Activated CD4-positive, alpha-beta T cell treated with anti-CD3 and anti-CD28 coated beads for 1 hour (primary cell): ENCODE results near the gene XK.

ENCODE experiments used
- DNase-seq: peaks from one replicate; pipeline ENCODE4 v3.0.0-alpha.2; 2020

The XK gene

GRCh38 chrX:37684426-37684825 is 1.2 kb upstream of the XK start:
- no peak for DNase-seq

- DNase-seq = no peak
Measured at GRCh38 chrX:37684973-37685372, 618 bp upstream of the XK start.

GRCh38 chrX:37686369-37686995 is 891 bp downstream of the XK start:
- DNase-seq = no peak

GRCh38 chrX:37686996-37687395 is 1.4 kb downstream of the XK start:
- DNase-seq = no peak

- DNase-seq = no peak
Measured at GRCh38 chrX:37690119-37690518, 4.5 kb downstream of the XK start.

- DNase-seq = no peak
Measured at GRCh38 chrX:37692918-37693317, 7.3 kb downstream of the XK start.

GRCh38 chrX:37697169-37697760 is 11.7 kb downstream of the XK start:
- DNase-seq = no peak

GRCh38 chrX:37701588-37701987 is 16.0 kb downstream of the XK start:
- DNase-seq = no peak

GRCh38 chrX:37711991-37712390 is 26.4 kb downstream of the XK start:
- no peak for DNase-seq

- DNase-seq = no peak
Measured at GRCh38 chrX:37712458-37712857, 26.9 kb downstream of the XK start.

GRCh38 chrX:37714479-37714878 is 28.9 kb downstream of the XK start:
- no peak for DNase-seq

GRCh38 chrX:37716602-37717001 is 31.0 kb downstream of the XK start:
- DNase-seq = no peak

GRCh38 chrX:37717708-37718107 is 32.1 kb downstream of the XK start:
- DNase-seq = no peak

- no peak for DNase-seq
Measured at GRCh38 chrX:37722595-37722994, 37.0 kb downstream of the XK start.

- no peak for DNase-seq
Measured at GRCh38 chrX:37726346-37726745, 40.8 kb downstream of the XK start.

- DNase-seq = peak; percentile 56
Measured at GRCh38 chrX:37745354-37745753, 59.8 kb downstream of the XK start.

- DNase-seq = no peak
Measured at GRCh38 chrX:37745835-37746217, 60.2 kb downstream of the XK start.

- DNase-seq = no peak
Measured at GRCh38 chrX:37746218-37746941, 60.8 kb downstream of the XK start.

GRCh38 chrX:37746951-37747350 is 61.4 kb downstream of the XK start:
- DNase-seq = no peak

GRCh38 chrX:37752281-37752680 is 66.7 kb downstream of the XK start:
- DNase-seq = no peak

GRCh38 chrX:37752936-37753335 is 67.3 kb downstream of the XK start:
- DNase-seq = no peak

- DNase-seq = no peak
Measured at GRCh38 chrX:37753384-37753783, 67.8 kb downstream of the XK start.

GRCh38 chrX:37754516-37754915 is 68.9 kb downstream of the XK start:
- DNase-seq = no peak

- DNase-seq = no peak
Measured at GRCh38 chrX:37755025-37755424, 69.4 kb downstream of the XK start.

GRCh38 chrX:37757082-37757481 is 71.5 kb downstream of the XK start:
- DNase-seq = no peak
